ENCODE results near the gene EMX1.
A peak's percentile ranks its signal among the peaks of the same experiment; 100 is the strongest.

Gene EMX1

GRCh38 chr2:72975017-72975416 lies 57.7 kb downstream of the EMX1 start:
- Histone ChIP-seq H3K27ac (replicated peaks) (no peak overlapping the region), H3K27me3 (ENCODE audit: insufficient read depth, poor library complexity, severe bottlenecking) (no peaks in the 10 kb centered on the region), H3K4me3 (replicated peaks; ENCODE audit: insufficient read depth, low read length) (no peak overlapping the region)
- TF ChIP-seq CTCF (IDR thresholded peaks at IDR 0.05; ENCODE audit: insufficient read depth, low read length) = no peak
- TF ChIP-seq POLR2AphosphoS5 (IDR thresholded peaks at IDR 0.05; ENCODE audit: low read depth) = no peak
- no peak for TF ChIP-seq REST (IDR thresholded peaks at IDR 0.05; ENCODE audit: insufficient replicate concordance, low read depth)
- no peak for TF ChIP-seq SPI1 (IDR thresholded peaks at IDR 0.05; ENCODE audit: borderline replicate concordance, low read depth)
- no peak for TF ChIP-seq GABPA (IDR thresholded peaks at IDR 0.05; ENCODE audit: low read depth)
- no peak for DNase-seq (ENCODE audit: low read depth in 1 of 2, low spot score in 1 of 2)

GRCh38 chr2:72979896-72980295 lies 62.6 kb downstream of the EMX1 start:
- H3K27me3 ChIP-seq (ENCODE audit: insufficient read depth, poor library complexity, severe bottlenecking) = no peaks in the 10 kb centered on the region
- H3K27ac ChIP-seq (replicated peaks) = 0 out of 2 replicates have a peak overlapping the region, but pooled peaks have one; percentile 14
- TF ChIP-seq SPI1 (IDR thresholded peaks at IDR 0.05; ENCODE audit: borderline replicate concordance, low read depth) (peak; percentile 99), GABPA (IDR thresholded peaks at IDR 0.05; ENCODE audit: low read depth) (no peak; the same call in 1 of the 2 replicates), CTCF (IDR thresholded peaks at IDR 0.05; ENCODE audit: insufficient read depth, low read length) (no peak), REST (IDR thresholded peaks at IDR 0.05; ENCODE audit: insufficient replicate concordance, low read depth) (no peak), POLR2AphosphoS5 (IDR thresholded peaks at IDR 0.05; ENCODE audit: low read depth) (peak; percentile 60)
- no peak overlapping the region for H3K4me3 ChIP-seq (replicated peaks; ENCODE audit: insufficient read depth, low read length)
- peak; percentile 69 to 90 for DNase-seq (ENCODE audit: low read depth in 1 of 2, low spot score in 1 of 2)

GRCh38 chr2:72980535-72981217 lies 63.4 kb downstream of the EMX1 start:
- TF ChIP-seq SPI1 (IDR thresholded peaks at IDR 0.05; ENCODE audit: borderline replicate concordance, low read depth) = no peak
- Histone ChIP-seq H3K27ac (replicated peaks) (no peak overlapping the region), H3K4me3 (replicated peaks; ENCODE audit: insufficient read depth, low read length) (no peak overlapping the region), H3K27me3 (ENCODE audit: insufficient read depth, poor library complexity, severe bottlenecking) (no peaks in the 10 kb centered on the region)
- DNase-seq (ENCODE audit: low read depth in 1 of 2, low spot score in 1 of 2) = no peak

- no peak for TF ChIP-seq POLR2AphosphoS5 (IDR thresholded peaks at IDR 0.05; ENCODE audit: low read depth)
- no peak for TF ChIP-seq GABPA (IDR thresholded peaks at IDR 0.05; ENCODE audit: low read depth)
- no peak for TF ChIP-seq CTCF (IDR thresholded peaks at IDR 0.05; ENCODE audit: insufficient read depth, low read length)
- TF ChIP-seq REST (IDR thresholded peaks at IDR 0.05; ENCODE audit: insufficient replicate concordance, low read depth) = no peak
- TF ChIP-seq SPI1 (IDR thresholded peaks at IDR 0.05; ENCODE audit: borderline replicate concordance, low read depth) = no peak
- H3K27ac ChIP-seq (replicated peaks) = no peak overlapping the region
- no peak for DNase-seq (ENCODE audit: low read depth in 1 of 2, low spot score in 1 of 2)
- H3K4me3 ChIP-seq (replicated peaks; ENCODE audit: insufficient read depth, low read length) = no peak overlapping the region
- H3K27me3 ChIP-seq (ENCODE audit: insufficient read depth, poor library complexity, severe bottlenecking) = no peaks in the 10 kb centered on the region
These were observed 64.2 kb downstream of the EMX1 start for GRCh38 chr2:72981536-72981935.
